OCI-LY7 (cell line): ENCODE data around the gene ITGB1.

Experiments
- CTCF ChIP-seq: fragments of 200-600 bp; sonication (generic); conservative IDR thresholded peaks from 2 replicates; pipeline ENCODE4 v1.5.1; 2014; ENCODE audit warnings: mild to moderate bottlenecking, antibody characterized with exemption, low read length, moderate library complexity, mixed read lengths
- EZH2phosphoT487 ChIP-seq: fragments of 200-600 bp; sonication (generic); IDR thresholded peaks from 2 replicates; pipeline ENCODE4 v1.6.1; 2018; ENCODE audit warnings: low read depth, borderline replicate concordance, mild to moderate bottlenecking, mixed run types, antibody characterized with exemption, low read length, moderate library complexity, mixed read lengths

GRCh38 chr10:32964270-32964669 lies 6.2 kb upstream of the ITGB1 start:
- TF ChIP-seq CTCF (no peak), EZH2phosphoT487 (no peak)
